Skin of body (tissue), 2 donors: ENCODE data around the gene MINK1. TPM values are rescaled to one million over a fixed set of nuclear protein-coding genes. Genes with fewer than 3 reads are reported as not detected.

Experiments used
- DNase-seq: peaks from one replicate; lab custom pipeline; 2025; lab: John Stamatoyannopoulos, UW
- total RNA-seq: library from RNA; depleted of rRNA; stranded (reverse); fragments of >200 nt; gene quantifications from one replicate; pipeline ENCODE4 v1.2.3, GENCODE V29; 2014

Gene MINK1
- total RNA-seq, 1 donor from 2014 or later, result 40.9 TPM

DNA sequence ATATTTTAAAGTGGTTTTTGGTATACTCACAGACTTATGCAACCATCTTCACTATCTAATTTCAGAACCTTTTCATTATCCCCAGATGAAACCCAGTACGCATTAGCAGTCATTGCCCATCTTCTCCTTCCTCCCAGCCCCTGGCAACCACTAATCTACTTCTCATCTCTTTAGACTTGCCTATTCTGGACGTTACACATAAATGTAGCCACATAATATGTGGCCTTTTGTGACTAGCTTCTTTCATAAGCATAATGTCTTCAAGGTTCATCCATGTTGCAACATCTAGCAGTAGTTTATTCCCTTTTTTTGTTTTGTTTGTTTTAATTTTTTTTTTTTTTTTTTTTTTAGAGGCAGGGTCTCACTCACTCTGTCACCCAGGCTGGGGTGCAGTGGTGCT is 37.7 kb downstream of the MINK1 start:
- no peak for DNase-seq

DNA sequence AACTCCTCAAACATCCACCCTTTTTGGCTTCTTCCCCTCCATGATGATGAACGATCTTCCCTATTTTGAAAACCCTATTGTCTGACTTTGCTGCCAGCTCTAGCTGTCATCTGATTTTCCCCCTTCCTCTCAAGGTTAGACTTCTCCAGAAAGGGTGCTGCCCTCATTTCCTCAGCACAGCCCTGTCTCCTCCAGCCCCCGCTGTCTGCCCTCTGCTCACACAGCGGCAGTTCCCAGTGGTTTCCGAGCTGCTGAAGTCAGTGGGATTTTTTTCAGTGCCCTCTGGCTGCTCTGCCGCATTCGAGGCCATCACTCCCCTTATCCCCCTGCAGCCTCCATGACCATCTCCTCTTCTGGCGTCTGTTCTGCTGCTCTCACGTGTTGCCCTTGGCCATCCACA is 39.6 kb downstream of the MINK1 start:
- DNase-seq, result no peak

DNA sequence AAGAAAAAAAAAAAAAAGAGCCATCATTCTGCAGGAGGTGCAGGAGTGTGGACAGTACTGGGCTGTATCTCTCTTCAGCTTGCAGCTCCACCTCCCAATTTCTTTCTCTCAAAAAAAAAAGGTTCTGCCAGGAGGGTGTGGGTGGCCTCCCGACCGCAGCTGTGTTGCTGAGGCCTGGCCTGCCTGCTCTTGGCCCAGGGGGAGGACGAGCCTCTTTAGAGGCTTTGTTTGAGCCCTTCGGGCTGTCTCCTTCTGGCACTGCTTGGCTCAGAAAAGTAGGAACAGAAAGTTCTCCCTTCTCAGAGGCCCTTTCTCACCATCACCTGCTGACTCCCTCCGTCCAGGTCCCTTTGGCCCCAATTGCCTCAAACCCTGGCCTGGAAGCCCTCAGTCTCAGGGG is 43.9 kb downstream of the MINK1 start:
- DNase-seq, result no peak

DNA sequence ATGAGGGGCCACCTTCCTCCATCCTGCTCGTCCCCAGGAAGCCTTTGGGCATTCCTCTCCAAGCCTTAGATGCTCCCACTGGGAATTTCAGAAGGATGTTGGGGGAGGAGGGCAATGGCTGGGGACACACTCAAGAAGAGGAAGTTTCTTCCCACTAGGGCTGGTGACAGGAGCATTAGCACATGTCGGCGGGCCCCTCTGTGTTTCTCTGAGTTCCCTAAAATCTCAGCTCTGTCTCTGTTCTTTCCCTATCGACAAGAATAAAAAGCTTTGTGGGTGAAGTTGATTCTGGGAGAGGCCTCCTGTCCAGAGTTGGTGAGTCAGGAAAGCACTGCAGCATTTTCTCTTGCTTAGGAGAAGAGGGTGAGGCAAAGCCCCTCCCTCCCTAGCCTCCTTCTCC is 46.5 kb downstream of the MINK1 start:
- DNase-seq, result no peak

DNA sequence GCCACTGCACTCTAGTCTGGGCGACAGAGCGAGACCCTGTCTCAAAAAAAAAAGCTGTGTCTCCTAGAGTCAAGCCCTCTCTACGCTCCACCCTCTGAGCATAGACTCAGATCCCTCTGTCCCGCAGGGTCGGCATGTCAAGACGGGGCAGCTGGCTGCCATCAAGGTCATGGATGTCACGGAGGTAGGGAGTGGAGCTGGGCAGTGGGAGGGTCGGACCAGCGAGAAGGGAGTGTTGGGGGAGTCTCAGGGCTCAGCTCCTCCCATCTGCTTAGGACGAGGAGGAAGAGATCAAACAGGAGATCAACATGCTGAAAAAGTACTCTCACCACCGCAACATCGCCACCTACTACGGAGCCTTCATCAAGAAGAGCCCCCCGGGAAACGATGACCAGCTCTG is 47.7 kb downstream of the MINK1 start:
- DNase-seq, result no peak

DNA sequence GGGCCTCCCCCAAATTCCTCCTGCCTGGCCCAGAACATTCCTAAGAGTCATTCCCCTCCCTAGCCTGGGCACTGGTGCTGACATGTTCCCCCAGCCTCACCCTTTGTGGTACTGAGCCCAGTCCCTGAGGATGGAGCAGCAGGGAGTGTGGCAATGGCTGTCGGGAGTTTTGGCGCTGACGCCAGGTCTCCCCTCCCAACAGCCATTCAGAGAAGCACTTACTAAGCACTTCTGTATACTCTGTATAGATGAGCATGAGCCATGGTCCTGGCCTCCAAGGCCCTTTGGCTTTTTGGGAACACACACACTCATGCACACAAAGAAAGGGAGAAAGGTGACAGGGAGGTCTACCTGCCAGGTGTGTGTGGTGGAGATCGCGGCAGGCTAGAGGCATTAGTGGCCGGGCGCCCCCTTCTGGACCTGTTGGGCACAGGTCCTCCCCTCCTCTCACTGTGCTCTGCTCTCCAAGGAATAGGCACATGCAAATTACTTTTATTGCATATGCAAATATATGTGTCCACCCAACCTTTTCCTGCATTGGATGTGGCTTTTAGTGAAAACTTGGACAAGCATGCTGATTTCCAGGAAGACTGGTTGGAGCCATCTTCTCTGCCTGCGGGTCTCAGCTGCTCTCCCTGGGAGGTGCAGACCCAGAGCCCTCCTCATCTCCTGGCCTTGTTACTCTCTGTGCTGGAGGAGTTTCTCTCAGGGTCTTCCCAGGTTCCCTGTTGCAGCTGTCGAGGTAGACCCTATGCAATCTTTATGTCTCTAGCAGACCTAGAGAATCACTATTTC is 48.8 kb downstream of the MINK1 start:
- DNase-seq, result no peak

DNA sequence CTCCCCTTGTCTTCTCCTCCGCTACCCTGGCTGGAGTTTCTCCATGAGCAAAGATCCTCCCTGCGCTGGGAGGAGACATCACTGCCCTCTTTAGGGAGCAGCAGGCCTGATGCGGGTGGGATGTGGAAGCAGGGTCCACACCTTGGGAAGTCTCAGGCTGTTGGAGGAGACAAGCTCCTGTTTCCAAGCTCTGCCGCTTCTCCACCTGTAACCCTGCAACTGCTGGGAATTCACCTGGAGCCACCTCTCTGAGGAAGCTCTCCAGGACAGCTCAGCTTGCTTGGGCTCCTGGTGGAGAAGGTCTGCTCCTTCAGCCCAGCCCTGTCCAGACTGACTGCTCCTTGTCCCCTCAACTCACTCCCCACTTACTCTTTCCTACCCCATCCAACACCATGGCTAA is 51.3 kb downstream of the MINK1 start:
- DNase-seq, result no peak

DNA sequence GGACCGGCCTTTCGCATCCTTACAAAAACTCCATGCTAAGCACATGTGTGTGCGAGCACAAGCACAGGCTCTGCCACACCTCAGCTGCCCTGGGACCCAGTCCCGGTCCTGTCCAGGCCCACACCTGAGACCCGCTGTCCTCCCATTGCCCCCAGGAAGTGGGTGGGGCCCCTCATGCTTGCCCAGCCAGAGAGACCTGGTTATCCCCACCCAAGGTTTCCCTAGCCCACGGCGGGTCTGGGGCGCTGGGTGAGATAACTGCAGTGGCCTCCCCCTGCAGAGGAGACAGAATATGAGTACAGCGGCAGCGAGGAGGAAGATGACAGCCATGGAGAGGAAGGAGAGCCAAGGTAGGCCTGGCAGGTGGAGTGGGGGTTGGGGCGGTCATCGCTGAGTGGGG is 53.7 kb downstream of the MINK1 start:
- DNase-seq, result no peak

DNA sequence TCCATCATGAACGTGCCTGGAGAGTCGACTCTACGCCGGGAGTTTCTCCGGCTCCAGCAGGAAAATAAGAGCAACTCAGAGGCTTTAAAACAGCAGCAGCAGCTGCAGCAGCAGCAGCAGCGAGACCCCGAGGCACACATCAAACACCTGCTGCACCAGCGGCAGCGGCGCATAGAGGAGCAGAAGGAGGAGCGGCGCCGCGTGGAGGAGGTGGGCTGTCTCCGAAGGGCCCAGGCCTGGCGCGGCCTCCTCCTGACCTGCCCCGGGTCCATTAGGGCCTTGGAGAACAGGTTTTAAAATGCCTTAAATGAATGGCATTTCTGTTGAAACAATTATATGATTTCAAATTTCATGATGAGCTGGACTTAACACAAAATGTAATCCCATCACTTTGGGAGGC is 54.4 kb downstream of the MINK1 start:
- no peak for DNase-seq

DNA sequence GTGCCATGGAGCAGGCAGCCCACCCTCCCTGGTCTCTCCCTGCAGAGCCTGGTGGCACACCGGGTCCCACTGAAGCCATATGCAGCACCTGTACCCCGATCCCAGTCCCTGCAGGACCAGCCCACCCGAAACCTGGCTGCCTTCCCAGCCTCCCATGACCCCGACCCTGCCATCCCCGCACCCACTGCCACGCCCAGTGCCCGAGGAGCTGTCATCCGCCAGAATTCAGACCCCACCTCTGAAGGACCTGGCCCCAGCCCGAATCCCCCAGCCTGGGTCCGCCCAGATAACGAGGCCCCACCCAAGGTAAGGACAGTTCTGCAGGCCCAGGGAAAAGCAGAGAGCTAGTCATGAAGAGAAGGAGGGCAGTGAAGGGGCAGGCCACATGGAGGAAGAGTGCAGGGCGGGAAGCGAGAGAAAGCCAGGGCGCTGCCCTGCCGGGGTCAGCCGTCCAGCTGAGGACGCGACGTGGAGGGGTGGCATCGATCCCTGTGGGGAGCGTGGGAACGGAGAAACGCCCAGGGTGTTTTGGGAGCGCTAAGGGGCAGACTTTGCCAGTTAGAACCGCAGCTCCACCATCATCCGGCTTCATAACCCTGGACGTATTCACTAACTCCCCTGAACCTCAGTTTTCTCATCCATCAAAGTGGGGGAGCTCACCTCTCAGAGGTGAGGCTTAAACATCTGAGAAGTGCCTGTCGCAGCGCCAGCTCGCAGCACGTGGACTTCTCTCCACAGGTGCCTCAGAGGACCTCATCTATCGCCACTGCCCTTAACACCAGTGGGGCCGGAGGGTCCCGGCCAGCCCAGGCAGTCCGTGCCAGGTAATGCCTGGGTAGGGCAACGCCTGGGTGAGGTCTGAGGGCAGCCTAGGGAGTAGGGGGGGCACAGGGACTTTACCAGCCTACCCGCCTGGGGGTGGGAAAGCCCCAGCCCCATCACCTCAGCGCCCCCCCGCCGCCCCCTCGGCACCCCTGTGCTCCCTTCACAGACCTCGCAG is 58.6 kb downstream of the MINK1 start:
- no peak for DNase-seq

DNA sequence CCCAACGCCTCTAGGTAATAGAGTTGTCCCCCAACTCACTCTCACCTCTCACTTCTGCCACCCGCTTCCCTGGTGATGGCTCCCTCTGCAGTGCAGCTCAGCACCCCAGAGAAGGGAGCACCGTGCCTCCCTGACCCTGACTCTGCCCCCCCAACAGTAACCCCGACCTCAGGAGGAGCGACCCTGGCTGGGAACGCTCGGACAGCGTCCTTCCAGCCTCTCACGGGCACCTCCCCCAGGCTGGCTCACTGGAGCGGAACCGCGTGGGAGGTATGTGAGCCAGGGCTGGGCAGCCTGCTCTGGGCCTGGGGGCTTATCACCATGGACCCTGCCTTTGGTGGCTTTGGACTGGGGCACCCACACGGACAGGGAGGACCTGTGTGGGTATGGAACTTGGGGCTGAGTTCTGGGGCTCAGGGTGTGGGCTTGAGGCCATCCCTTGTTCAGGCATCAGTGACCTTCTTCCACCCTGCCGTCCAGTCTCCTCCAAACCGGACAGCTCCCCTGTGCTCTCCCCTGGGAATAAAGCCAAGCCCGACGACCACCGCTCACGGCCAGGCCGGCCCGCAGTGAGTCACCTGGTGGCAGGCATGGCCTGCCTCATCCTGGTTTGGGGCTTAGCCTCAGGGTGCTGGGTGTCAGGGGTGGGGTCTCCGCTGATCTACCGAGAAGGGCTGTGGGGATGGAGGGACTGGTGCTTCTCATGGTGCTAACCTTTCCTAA is 59.5 kb downstream of the MINK1 start:
- no peak for DNase-seq

DNA sequence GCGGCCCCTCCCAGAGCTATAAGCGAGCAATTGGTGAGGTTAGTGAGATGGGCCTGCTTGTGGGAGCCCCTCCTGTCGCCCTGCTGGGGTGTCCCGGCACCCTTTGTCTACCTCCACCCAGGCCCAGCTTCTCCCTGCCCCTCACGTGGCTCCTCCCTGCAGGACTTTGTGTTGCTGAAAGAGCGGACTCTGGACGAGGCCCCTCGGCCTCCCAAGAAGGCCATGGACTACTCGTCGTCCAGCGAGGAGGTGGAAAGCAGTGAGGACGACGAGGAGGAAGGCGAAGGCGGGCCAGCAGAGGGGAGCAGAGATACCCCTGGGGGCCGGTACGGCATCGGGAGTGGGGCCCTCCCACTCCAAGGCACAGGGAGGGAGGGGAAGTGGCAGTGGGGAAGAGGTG is 60.1 kb downstream of the MINK1 start:
- no peak for DNase-seq

DNA sequence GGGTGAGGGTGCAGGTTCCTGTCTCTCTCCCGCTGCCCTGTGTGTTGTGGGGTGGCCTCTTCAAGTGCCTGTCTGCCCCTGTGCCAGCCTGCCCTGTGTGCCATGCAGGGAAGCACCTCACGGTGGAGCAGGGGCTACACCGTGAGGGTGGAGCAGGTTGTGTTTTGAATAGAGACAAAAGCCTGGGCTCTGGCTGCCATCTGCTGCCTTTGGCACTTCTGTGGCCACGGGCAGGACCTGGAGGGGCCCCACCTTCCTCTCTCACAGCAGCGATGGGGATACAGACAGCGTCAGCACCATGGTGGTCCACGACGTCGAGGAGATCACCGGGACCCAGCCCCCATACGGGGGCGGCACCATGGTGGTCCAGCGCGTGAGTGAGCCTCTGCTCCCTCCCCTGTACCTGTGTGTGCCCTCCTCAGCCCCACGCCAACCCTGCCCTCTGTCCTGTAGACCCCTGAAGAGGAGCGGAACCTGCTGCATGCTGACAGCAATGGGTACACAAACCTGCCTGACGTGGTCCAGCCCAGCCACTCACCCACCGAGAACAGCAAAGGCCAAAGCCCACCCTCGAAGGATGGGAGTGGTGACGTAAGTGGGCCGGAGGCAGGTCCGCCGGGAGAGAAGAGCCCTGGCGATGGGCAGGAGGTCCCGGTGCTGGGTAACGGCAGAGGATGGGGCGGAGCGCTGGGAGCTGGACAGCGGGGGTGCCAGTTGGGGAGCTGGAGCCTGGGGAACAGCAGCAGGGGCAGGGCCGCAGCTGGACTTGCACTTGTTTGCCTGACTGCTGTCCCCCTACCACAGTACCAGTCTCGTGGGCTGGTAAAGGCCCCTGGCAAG is 60.8 kb downstream of the MINK1 start:
- no peak for DNase-seq

DNA sequence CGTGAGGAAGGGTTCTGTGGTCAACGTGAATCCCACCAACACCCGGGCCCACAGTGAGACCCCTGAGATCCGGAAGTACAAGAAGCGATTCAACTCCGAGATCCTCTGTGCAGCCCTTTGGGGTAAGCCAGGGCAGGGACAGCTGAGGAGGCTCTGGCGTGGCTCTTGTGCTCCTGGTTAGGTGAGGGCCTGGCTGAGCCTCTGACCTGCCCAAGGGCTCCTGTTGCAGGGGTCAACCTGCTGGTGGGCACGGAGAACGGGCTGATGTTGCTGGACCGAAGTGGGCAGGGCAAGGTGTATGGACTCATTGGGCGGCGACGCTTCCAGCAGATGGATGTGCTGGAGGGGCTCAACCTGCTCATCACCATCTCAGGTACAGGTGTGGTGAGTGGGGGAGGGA is 62.0 kb downstream of the MINK1 start:
- DNase-seq, result no peak

DNA sequence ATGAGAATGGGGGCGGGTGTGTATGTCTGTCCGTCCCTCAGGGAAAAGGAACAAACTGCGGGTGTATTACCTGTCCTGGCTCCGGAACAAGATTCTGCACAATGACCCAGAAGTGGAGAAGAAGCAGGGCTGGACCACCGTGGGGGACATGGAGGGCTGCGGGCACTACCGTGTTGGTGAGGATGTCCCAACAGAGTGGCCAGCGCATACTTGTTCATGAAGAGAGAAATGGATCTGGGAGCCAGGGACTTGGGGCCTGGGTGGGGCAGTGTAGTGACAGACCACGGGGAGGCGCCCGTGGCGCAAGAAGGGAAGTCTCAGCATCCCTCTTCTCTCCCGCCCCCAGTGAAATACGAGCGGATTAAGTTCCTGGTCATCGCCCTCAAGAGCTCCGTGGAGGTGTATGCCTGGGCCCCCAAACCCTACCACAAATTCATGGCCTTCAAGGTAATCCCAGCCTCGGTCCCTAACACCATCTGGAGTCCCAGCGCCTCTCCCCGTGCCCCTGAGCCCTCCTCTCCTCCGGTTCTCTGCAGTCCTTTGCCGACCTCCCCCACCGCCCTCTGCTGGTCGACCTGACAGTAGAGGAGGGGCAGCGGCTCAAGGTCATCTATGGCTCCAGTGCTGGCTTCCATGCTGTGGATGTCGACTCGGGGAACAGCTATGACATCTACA is 62.7 kb downstream of the MINK1 start:
- no peak for DNase-seq

DNA sequence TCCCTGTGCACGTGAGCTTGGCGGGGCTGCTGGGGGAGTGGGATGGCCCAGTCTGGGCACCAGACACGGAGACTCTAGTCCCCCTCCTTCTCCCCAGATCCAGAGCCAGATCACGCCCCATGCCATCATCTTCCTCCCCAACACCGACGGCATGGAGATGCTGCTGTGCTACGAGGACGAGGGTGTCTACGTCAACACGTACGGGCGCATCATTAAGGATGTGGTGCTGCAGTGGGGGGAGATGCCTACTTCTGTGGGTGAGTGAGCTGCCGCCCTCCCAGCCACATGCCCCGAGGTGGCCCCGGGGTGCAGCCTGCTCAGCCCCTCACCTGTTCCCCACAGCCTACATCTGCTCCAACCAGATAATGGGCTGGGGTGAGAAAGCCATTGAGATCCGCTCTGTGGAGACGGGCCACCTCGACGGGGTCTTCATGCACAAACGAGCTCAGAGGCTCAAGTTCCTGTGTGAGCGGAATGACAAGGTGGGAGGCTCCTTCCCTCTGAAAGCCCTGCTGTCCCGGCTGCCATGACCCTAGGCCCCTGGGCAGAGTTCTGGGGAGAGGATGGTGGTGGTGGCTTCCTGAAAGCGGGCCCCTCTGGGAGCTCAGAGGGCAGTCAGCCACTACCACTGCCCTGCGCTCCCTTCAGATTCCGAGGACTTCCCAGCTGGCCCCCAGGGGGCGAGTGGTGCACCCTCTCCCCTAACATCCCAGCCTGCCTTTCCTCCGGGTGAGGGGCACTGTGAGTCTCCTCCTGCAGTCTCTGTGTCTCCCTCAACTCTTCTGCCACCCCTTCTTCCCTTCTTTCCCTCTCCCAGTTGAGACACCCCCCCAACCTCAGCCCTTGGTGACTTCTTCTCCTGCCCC is 63.4 kb downstream of the MINK1 start:
- DNase-seq, result no peak

DNA sequence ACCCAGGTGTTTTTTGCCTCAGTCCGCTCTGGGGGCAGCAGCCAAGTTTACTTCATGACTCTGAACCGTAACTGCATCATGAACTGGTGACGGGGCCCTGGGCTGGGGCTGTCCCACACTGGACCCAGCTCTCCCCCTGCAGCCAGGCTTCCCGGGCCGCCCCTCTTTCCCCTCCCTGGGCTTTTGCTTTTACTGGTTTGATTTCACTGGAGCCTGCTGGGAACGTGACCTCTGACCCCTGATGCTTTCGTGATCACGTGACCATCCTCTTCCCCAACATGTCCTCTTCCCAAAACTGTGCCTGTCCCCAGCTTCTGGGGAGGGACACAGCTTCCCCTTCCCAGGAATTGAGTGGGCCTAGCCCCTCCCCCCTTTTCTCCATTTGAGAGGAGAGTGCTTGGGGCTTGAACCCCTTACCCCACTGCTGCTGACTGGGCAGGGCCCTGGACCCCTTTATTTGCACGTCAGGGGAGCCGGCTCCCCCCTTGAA is 64.1 kb downstream of the MINK1 start:
- no peak for DNase-seq

DNA sequence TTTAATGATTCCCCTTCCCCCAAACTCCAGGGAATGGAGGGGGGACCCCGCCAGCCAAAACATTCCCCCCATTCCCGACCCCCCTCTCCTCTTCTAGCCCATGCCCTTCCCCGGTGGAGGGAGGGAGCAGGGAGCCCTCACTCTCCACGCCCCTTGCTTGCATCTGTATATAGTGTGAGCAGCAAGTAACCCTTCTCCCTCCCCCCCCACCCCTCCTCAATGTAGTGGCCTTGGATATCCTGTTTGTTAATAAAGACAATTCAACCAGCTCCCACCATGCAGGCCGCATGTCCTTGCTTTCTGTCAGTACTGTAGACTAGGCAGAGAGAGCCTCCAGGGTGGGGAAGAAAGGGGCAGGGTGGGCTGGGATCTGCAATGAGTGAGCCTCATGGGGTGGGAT is 64.6 kb downstream of the MINK1 start:
- DNase-seq, result no peak

DNA sequence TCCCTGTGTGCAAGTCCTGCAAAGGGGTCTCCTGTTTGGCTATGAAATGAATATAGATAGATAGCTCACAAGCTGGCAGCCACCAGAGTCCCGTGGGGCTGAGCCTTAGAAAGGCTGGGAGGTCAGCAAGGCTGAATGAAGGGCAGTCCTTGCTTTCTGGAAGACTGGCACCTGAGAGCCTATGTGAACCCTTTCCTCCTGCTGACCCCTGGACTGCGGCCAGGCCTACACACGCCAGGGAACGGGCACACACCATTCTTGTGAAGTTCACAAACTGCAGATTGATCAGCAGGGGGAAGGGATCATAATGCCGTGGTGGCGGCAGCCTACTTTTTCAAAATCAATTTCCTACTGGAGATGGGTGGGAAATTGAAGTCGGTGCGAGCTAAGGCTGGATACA is 65.2 kb downstream of the MINK1 start:
- no peak for DNase-seq
